HG02981 (cell line): ENCODE results near the gene CDH4.

Source experiments
- ATAC-seq: cut with Tn5 transposase; IDR thresholded peaks from one replicate; pipeline ENCODE4 v1.9.1; 2021; ENCODE audit warnings: mild to moderate bottlenecking, moderate library complexity; ENCODE audit not compliant: unreplicated experiment

CDH4 gene

GRCh38 chr20:61251529-61252393, at the start of gene CDH4:
CDH4 (plus strand) TSS chr20:61252261.
- ATAC-seq, result no peak

DNA sequence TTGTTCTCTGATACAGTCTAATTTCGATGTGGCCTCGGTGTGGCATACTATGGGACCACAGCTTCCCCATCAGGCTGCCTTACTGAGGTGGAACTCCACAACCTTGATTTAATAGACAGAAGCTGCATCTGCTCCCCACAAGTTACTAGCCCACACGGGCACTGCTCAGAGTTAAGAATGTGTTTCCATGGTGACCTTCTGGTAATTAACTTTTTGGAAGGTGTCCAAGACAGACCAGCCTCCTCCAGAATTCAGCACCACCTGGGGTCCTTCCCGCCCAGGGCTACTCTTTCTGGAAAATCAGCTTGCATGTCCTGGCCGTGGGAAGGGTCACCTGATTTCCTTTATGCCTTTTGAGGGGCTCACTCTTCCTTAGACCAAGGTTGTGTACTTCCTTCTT, 48.7 kb upstream of the CDH4 start:
- no peak for ATAC-seq

DNA sequence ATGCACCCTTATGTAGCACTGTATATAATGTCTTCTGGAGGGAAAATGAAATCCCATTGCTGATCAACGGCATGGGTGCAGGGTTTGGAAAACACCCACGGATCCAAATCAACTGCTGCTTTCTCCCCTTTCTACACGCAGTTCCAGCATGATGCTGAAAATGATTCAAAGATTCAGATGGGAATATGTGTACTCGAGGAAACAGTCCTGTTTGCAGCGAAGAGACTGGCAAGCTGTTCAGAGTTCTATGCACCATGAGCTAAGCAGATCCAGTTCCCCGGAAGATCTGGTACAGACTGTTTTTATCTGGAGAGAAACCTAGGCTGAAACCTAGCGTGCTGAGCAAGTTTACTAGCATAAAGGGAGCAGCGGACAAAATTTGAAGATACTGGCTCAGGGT, 47.9 kb upstream of the CDH4 start:
- ATAC-seq, result no peak

DNA sequence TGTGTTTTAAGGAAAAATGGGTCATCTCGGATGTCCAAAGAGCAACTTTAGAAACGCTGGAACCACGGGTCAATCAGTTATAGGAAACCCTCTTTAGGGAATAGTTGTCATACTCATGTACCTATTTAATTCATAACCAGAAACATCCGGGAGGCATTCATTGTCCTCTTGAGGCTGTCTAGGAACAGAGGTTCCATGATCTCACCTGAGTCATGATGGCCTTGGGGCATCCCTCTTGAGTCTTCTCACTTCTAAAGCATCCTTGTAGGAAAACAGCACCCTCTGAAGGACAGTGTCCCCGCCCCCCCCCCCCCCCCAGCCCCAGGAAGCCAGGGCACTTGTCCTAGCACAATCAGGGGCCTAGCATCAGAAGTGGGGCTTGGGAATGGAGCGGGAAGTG, 46.3 kb upstream of the CDH4 start:
- ATAC-seq, result no peak

DNA sequence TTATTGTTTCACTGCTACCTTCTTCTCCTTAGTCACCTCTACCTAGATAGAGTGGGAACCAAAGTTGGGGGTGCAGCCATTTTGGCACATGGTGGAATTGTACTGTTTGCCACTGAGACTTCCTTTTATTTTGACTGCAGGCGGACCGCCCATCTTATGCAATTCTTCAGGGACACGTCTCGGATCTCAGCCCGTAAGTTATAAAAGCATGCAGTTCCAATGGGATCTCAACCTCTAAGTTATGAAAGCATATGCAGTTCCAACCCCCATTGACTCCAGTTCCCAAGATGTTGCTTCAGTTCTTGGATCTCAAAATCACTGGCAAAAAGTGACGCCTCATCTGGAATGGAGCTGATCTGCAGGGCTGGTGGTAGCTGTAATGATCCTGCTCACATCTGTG, 41.2 kb upstream of the CDH4 start:
- ATAC-seq, result no peak

DNA sequence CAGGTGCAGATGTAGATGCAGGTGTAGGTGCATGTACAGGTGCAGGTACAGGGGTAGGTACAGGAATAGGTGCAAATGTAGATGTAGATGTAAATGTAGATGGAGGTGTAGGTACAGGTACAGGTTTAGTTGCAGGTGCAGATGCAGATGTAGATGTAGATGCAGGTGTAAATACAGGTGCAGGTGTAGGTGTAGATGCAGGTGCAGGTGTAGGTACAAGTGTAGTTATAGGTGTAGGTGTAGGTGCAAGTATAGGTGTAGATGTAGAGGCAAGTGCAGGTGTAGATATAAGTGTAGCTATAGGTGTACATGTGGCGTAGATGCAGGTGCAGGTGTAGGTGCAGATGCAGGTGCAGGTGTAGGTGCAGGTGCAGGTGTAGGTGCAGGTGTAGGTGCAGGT, 34.2 kb upstream of the CDH4 start:
- no peak for ATAC-seq

- no peak for ATAC-seq
Measured at GRCh38 chr20:61219021-61219431, 33.0 kb upstream of the CDH4 start.

GRCh38 chr20:61220131-61220530, 31.9 kb upstream of the CDH4 start:
- ATAC-seq, result no peak

DNA sequence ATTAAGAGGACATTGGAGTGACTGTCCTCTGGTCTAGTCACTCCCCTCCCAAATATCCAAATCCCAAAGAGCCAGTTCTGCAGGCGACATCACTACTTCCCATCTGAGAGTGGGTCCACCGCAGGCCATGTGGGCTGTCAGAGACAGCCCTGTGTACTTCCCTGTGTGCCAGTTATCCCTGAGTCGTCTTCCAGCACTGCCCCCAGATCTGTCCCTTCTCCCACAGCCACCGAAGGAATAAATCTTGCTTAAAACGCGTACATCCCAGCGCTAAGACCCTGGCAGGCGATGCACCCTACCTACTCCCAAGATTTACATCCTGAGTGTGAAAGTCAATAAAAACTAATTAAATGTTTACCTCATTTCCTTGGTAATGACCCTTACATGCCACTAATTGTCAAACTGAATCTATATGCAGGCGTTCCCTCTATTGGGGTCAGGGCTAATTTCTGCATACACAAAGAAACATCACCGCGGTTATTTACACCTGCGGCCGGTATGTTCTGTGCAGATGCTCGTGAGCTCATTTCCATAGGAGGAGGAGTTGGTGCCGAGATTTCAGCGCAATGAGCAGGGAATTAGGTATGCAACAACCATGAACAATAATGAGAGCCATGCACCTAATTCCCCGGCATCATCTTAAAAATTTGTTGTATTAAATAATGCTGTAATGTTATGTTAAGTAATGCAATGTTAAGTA, 31.3 kb upstream of the CDH4 start:
- no peak for ATAC-seq

GRCh38 chr20:61222699-61223098, 29.4 kb upstream of the CDH4 start:
- ATAC-seq, result no peak

- no peak for ATAC-seq
Measured at GRCh38 chr20:61223121-61223520, 28.9 kb upstream of the CDH4 start.

DNA sequence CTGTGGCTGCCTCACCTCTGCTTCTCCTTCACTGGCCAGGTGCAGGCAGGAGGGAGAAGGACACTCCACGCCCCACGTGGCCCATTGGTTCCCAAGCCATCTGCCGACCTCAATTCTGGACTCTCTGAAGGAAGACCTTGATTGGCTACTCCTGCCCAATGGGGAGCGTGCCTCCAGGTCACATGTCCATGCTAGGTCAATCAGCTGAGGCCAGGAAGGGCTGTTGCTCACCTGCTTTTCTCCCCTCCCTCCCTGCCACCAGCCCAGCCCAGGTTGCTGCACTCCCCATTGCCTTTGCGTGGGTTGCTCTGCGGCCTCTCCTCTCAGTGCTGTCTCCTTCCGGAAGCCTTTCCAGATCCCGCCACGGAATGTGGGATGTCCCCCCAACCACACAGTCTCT, 21.9 kb upstream of the CDH4 start:
- no peak for ATAC-seq

DNA sequence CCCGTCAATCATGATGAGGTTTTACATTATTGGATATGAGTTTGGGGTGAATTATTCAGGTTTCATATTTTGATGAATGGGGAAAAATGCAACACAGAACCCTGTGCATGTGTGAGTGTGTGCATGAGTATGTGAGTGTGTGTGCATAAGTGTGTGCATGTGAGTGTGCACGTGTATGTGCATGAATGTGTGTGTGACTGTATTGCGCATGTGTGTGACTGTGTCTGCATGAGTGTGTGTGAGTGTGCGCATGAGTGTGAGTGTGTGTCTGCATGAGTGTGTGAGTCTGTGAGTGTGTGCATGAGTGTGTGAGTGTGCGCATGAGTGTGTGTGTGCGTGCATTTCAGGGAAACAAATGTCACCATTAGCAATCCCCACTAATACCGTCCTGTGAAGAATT, 18.5 kb upstream of the CDH4 start:
- ATAC-seq, result no peak

DNA sequence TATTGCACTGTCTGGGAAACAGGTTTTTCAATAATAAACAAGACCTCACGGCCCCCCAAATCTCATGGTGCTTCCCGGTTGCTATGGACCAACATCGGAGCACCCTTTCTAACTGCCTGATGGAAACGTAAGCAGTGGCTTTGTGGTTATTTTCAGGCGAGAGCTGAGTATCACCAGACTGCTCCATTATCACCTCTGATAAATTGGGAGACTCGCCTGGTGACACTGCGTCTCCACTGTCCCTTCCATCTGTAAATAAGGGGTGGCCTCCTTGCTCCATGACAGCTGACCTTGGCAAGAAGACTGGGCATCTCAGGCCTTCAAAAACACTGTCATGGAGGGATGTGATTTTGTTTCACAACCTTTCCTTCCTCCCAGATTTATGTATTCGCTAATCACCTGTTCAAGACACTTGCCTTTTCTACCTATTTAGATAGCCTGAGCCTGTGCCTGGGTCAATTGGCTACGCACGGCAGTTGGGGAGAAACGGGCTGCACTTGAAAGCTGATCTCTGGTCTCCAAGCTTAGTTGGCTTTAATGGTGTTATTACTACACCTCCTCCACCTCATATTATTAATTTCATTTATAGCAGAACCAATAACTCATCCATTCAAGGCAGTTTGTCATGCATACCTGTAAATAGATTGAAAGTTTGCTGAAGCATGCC, 17.7 kb upstream of the CDH4 start:
- ATAC-seq, result no peak

DNA sequence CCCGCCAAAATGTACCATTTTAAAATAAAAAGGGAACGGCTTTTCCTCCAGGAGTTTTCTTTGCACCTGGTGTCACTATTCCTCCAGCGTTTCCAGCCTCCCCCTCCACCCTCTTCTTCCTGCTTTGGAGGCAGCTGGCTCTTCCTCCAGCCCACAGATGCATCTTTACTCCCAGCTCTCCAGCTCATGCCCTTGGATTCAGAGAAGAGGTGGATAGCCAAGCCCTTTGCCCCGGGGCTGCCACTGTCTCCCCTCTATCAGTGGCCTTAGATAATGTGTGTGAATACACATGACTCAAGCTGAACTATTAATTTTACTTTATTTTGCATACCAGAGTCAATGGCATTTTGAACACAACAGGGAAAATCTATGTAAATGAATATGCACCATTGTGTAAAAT, 15.3 kb upstream of the CDH4 start:
- ATAC-seq, result no peak

DNA sequence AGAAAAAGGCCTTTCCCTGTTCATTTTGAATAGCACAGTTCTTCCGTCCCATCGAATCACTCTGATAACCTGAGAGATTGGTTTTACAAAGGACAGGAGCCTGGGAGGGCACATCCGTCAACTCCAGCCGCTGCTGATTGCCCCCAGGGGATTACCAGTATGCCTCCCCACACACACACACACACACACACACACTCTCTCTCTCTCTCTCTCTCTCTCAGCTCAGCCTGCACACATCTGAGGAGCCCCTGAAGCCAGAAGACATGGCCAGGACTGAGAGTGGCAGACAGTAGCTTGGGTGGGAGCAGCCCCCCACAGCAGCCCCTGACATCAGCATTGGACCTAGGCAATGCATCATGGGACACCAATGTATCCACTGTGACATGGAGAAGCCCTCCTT, 13.2 kb upstream of the CDH4 start:
- no peak for ATAC-seq

DNA sequence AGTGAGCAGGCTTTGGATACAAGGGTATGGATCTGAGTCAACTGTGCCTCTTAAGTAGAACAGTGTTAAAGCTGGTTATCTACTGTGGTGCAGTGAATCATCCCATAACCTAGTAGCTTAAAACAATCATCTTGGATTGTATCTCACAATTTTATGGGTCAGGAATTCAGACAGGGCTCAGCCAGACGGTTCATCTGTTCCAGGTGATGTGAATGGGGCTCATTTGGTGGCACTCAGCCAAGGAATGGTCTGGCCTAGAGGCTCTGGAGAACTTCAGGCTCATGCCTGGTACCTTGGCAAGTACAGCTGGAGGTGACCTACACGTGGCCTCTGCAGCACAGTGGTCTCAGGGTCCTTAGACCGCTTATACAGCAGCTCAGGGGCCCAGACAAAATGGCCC, 11.2 kb upstream of the CDH4 start:
- ATAC-seq, result no peak

- no peak for ATAC-seq
Measured at GRCh38 chr20:61244213-61244612, 7.8 kb upstream of the CDH4 start.

DNA sequence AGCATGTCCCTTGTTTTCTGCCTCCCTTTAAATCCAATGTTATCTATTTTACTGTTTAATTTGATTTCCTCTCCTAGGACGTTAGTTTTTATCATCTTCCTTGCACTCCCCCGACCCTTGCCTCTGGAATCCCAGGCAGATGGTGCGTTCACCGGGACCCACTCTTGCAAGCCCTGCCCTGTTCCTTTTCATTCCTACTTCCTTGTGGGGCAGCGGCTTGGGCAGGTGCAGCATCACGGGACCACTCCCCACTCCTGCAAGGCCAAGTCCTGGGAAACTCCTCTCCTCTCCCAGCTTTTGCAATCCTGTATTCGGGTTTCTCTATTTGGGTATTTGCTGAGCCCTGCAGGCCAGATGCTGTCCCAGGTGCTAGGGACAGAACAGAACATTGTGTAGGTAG, 5.8 kb upstream of the CDH4 start:
- ATAC-seq, result no peak

- no peak for ATAC-seq
Measured at GRCh38 chr20:61249626-61250025, 2.4 kb upstream of the CDH4 start.

DNA sequence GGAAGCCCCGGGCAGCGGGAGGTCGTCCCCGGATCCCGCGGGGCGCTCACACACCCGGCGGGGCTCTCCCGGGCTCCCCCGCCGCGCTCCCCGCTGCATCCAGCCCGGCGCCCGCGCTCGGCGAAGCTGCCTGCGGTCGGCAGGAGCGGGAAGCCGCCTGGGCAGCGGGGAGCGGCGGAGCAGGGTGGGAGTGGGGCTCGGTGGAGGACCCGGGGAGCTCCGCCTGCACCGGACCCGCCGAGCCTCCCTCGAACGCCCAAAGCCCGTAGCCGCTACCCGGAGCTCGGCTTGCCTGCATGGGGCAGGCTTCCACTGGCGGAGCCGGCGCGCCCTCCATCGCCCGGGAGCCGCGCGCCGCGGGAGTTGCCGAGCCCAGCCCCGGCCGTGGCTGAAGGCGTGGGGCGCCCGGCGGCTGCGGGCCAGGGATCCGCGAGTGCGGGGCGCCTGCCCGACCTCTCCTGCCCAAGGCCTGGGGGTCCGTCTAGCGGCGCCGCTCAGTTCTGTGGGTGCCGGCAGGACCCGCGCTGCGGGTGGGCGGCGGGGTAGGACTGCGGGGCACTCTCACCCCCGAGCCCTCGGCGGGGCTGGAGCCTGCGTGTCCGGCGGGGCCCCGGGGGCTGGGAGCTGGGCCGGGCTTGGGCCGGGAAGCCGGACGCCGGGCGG, 671 bp downstream of the CDH4 start:
- ATAC-seq, result no peak
